SK-N-SH (cell line): ENCODE results near the gene TRAFD1.

Source experiments
- EP300 ChIP-seq, 2 experiments: IDR thresholded peaks; 2 replicates each; pipeline versions ENCODE4 v1.4.0 to v1.6.1; 2012; ENCODE audit warnings: borderline replicate concordance in 1 of 2, low read depth in 1 of 2, low read length in 1 of 2
- EZH2phosphoT487 ChIP-seq: fragments of 200-600 bp; sonication (generic); IDR thresholded peaks from 2 replicates; pipeline ENCODE4 v1.6.1; 2017; ENCODE audit warnings: low read depth, mixed run types, mild to moderate bottlenecking, antibody characterized with exemption, moderate library complexity, borderline replicate concordance
- MEF2A ChIP-seq: IDR thresholded peaks from 2 replicates; pipeline ENCODE4 v1.4.0; 2012; ENCODE audit warnings: low read depth, borderline replicate concordance
- NRF1 ChIP-seq: IDR thresholded peaks from 2 replicates; pipeline ENCODE4 v1.6.1; 2012; ENCODE audit warnings: low read depth, mild to moderate bottlenecking, low read length
- POLR2AphosphoS5 ChIP-seq: IDR thresholded peaks from 2 replicates; pipeline ENCODE4 v1.6.1; 2012; ENCODE audit warnings: low read depth, low read length
- RAD21 ChIP-seq: IDR thresholded peaks from 2 replicates; pipeline ENCODE4 v1.6.1; 2012; ENCODE audit warnings: mild to moderate bottlenecking, low read length
- RXRA ChIP-seq: IDR thresholded peaks from 2 replicates; pipeline ENCODE4 v1.4.0; 2012; ENCODE audit warnings: low read depth, mild to moderate bottlenecking, borderline replicate concordance
- SMC3 ChIP-seq: IDR thresholded peaks from 2 replicates; pipeline ENCODE4 v1.6.1; 2012; ENCODE audit warnings: low read depth, low read length, improper control_type of control experiment
- TCF12 ChIP-seq: IDR thresholded peaks from 2 replicates; pipeline ENCODE4 v1.4.0; 2012
- TEAD4 ChIP-seq: IDR thresholded peaks from 2 replicates; pipeline ENCODE4 v1.4.0; 2012; ENCODE audit warnings: mild to moderate bottlenecking, borderline replicate concordance; ENCODE audit not compliant: insufficient read depth
- TF ChIP-seq, protein P1 (sequence below): IDR thresholded peaks from 2 replicates; pipeline ENCODE4 v1.4.0; 2012; ENCODE audit warnings: low read depth
- TF ChIP-seq, protein P2 (sequence below): fragments of 200-600 bp; sonication (generic); IDR thresholded peaks from 2 replicates; pipeline ENCODE4 v1.6.1; 2017; ENCODE audit warnings: antibody characterized with exemption, mild to moderate bottlenecking, moderate library complexity

DNA sequence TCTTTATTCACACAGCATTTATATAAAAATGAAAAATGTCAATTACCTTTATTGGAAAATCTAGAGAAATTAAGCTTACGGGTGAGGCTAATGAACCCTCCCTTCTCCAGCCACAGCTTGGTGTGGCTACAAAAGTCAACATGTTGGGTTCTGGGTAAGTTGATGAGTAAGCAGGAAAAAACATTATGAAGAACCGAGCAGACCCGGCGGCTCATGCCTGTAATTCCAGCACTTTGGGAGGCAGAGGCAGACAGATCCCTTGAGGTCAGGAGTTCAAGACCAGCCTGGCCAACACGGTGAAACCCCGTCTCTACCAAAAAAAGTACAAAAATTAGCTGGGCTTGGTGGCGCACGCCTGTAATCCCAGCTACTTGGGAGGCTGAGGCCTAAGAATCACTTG is 27.7 kb upstream of the TRAFD1 start:
- no peak for TF ChIP-seq POLR2AphosphoS5
- TF ChIP-seq, protein P1, sequence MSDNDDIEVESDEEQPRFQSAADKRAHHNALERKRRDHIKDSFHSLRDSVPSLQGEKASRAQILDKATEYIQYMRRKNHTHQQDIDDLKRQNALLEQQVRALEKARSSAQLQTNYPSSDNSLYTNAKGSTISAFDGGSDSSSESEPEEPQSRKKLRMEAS: no peak
- TF ChIP-seq TEAD4: no peak
- TF ChIP-seq, protein P2, sequence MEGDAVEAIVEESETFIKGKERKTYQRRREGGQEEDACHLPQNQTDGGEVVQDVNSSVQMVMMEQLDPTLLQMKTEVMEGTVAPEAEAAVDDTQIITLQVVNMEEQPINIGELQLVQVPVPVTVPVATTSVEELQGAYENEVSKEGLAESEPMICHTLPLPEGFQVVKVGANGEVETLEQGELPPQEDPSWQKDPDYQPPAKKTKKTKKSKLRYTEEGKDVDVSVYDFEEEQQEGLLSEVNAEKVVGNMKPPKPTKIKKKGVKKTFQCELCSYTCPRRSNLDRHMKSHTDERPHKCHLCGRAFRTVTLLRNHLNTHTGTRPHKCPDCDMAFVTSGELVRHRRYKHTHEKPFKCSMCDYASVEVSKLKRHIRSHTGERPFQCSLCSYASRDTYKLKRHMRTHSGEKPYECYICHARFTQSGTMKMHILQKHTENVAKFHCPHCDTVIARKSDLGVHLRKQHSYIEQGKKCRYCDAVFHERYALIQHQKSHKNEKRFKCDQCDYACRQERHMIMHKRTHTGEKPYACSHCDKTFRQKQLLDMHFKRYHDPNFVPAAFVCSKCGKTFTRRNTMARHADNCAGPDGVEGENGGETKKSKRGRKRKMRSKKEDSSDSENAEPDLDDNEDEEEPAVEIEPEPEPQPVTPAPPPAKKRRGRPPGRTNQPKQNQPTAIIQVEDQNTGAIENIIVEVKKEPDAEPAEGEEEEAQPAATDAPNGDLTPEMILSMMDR: no peak
- no peak for TF ChIP-seq SMC3
- no peak for TF ChIP-seq EP300 (IDR thresholded peaks at IDR 0.05; ENCODE audit: borderline replicate concordance in 1 of 2, low read depth in 1 of 2, low read length in 1 of 2)
- no peak for TF ChIP-seq EZH2phosphoT487
- TF ChIP-seq RXRA: no peak
- TF ChIP-seq TCF12: no peak
- TF ChIP-seq RAD21: no peak
- no peak for TF ChIP-seq NRF1
- TF ChIP-seq MEF2A: no peak
